HFFc6 (cell line): ENCODE measurements around the gene P2RY13. TPM values are rescaled to one million over a fixed set of nuclear protein-coding genes. Genes with fewer than 3 reads are reported as not detected.

Experiments
- DNase-seq: peaks from one replicate; pipeline ENCODE4 v3.0.0-alpha.2; 2018
- H3K27ac Mint-ChIP-seq: 2 replicates; pipeline ENCODE4 v1.8.0; 2020; ENCODE audit warnings: mild to moderate bottlenecking, mixed read lengths
- H3K27me3 Mint-ChIP-seq: 2 replicates; pipeline ENCODE4 v1.8.0; 2021; ENCODE audit warnings: mild to moderate bottlenecking, moderate library complexity, mixed read lengths; ENCODE audit not compliant: insufficient read depth
- H3K36me3 Mint-ChIP-seq: 2 replicates; pipeline ENCODE4 v1.8.0; 2021; ENCODE audit warnings: low read depth, mixed read lengths
- H3K4me1 Mint-ChIP-seq: 2 replicates; pipeline ENCODE4 v1.8.0; 2020; ENCODE audit warnings: low read depth, mixed read lengths
- H3K4me3 Mint-ChIP-seq: 2 replicates; pipeline ENCODE4 v1.8.0; 2020; ENCODE audit warnings: mild to moderate bottlenecking, moderate library complexity, mixed read lengths
- H3K9me3 Mint-ChIP-seq: 2 replicates; pipeline ENCODE4 v1.8.0; 2020; ENCODE audit warnings: mild to moderate bottlenecking, mixed read lengths
- CTCF ChIP-seq: fragments of 200-600 bp; sonication (generic); IDR thresholded peaks from 2 replicates; pipeline ENCODE4 v1.5.0; 2021; ENCODE audit warnings: antibody characterized with exemption, mild to moderate bottlenecking
- total RNA-seq, 6 experiments: library from RNA; stranded (reverse); fragmentation: NEBNext Ultra II Directional; extraction: Animal tissue kit (Norgen Biotek cat#: 25700); gene quantifications; 2 replicates in 1 of 6; 3 replicates in 5 of 6; pipeline ENCODE4 v1.2.3, GENCODE V29; 2021

Gene P2RY13
- total RNA-seq, 6 experiments from 2014 or later: not detected

GRCh38 chr3:151366993-151367392, 37.6 kb upstream of the P2RY13 start:
- Mint-ChIP-seq H3K9me3 (no peaks in the 10 kb centered on the region), H3K27ac (no peak overlapping the region), H3K36me3 (no peaks in the 10 kb centered on the region), H3K27me3 (no peaks in the 10 kb centered on the region; the same call in 1 of the 2 replicates), H3K4me1 (peaks cover 11% of the 10 kb centered on the region), H3K4me3 (no peak overlapping the region)
- no peak for DNase-seq
- TF ChIP-seq CTCF: no peak

- no peak for TF ChIP-seq CTCF
- Mint-ChIP-seq H3K4me3 (no peak overlapping the region), H3K9me3 (no peaks in the 10 kb centered on the region), H3K36me3 (no peaks in the 10 kb centered on the region), H3K27ac (no peak overlapping the region), H3K27me3 (no peaks in the 10 kb centered on the region; the same call in 1 of the 2 replicates), H3K4me1 (no peaks in the 10 kb centered on the region)
- no peak for DNase-seq
These were observed 33.4 kb upstream of the P2RY13 start for GRCh38 chr3:151362751-151363174.

- Mint-ChIP-seq H3K4me1 (no peaks in the 10 kb centered on the region), H3K36me3 (no peaks in the 10 kb centered on the region), H3K27me3 (no peaks in the 10 kb centered on the region; the same call in 1 of the 2 replicates), H3K4me3 (no peak overlapping the region), H3K27ac (no peak overlapping the region), H3K9me3 (no peaks in the 10 kb centered on the region)
- TF ChIP-seq CTCF: no peak
- DNase-seq: no peak
These were observed 28.1 kb upstream of the P2RY13 start for GRCh38 chr3:151357463-151357850.

GRCh38 chr3:151356794-151357462, 27.6 kb upstream of the P2RY13 start:
- no peaks in the 10 kb centered on the region for H3K27me3 Mint-ChIP-seq
- no peak overlapping the region for H3K27ac Mint-ChIP-seq
- no peak for TF ChIP-seq CTCF
- no peaks in the 10 kb centered on the region for H3K36me3 Mint-ChIP-seq
- H3K9me3 Mint-ChIP-seq: no peaks in the 10 kb centered on the region
- no peaks in the 10 kb centered on the region for H3K4me1 Mint-ChIP-seq
- DNase-seq: no peak
- no peak overlapping the region for H3K4me3 Mint-ChIP-seq

GRCh38 chr3:151351648-151352047, 22.3 kb upstream of the P2RY13 start:
- Mint-ChIP-seq H3K9me3 (no peaks in the 10 kb centered on the region), H3K27ac (no peak overlapping the region), H3K36me3 (no peaks in the 10 kb centered on the region), H3K27me3 (peaks cover 3% of the 10 kb centered on the region; the same call in 1 of the 2 replicates), H3K4me1 (no peaks in the 10 kb centered on the region), H3K4me3 (no peak overlapping the region)
- no peak for DNase-seq
- TF ChIP-seq CTCF: no peak
